Eye (tissue), 1 donor: ENCODE measurements around the gene KLHL8.

Experiments
- DNase-seq: peaks from one replicate; pipeline ENCODE4 v3.0.0-alpha.2; 2015

KLHL8 gene

GRCh38 chr4:87220094-87220822 lies at the start of gene KLHL8:
KLHL8 (minus strand) TSS chr4:87220618; CDS start chr4:87195539, 25,079 bp downstream.
- DNase-seq, result peak; percentile 95

DNA sequence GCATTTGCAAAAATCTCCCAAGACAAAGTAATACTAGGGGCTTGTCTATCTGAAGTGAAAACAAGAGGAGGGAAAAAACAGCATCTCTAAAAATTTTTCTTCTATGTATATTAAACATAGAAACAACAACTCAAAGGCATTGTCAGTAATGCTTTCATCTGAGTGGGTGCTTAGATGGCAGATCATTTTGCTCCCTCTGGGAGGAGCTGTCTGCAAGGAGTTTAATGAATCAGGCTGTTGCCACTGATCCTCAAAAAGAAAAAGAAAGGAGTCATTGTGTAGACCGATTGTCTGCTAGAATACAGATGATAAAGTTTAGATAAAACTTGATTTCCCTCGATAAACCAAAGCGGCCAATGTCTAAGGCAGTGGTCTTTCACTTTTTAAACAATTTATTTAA lies 49.7 kb upstream of the KLHL8 start:
- DNase-seq, result peak; percentile 69

DNA sequence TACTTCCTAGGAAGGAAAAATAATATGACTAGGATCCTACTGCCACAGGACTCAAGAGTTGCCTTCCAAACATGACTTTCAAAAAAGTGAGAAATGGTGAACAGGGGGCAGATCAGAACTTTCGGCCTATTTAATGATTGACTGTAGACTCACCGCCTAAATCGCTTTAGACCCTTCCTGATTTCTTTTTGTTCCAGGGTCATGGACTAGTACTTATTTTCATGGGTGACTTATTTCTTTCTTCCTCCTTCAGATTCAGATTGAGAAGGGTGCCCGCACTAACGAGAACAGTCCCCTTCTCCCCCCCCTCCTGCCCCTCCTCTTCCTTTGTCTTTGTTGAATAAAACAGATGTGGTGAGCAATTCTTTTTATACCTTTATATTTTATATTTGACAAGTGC lies 48.0 kb upstream of the KLHL8 start:
- DNase-seq, result peak; percentile 76

- no peak for DNase-seq
Measured at GRCh38 chr4:87266986-87267385, 46.6 kb upstream of the KLHL8 start.

- no peak for DNase-seq
Measured at GRCh38 chr4:87262886-87263285, 42.5 kb upstream of the KLHL8 start.

- no peak for DNase-seq
Measured at GRCh38 chr4:87260477-87260876, 40.1 kb upstream of the KLHL8 start.

GRCh38 chr4:87258677-87259076 lies 38.3 kb upstream of the KLHL8 start:
- DNase-seq, result no peak

GRCh38 chr4:87257523-87257922 lies 37.1 kb upstream of the KLHL8 start:
- DNase-seq, result no peak

DNA sequence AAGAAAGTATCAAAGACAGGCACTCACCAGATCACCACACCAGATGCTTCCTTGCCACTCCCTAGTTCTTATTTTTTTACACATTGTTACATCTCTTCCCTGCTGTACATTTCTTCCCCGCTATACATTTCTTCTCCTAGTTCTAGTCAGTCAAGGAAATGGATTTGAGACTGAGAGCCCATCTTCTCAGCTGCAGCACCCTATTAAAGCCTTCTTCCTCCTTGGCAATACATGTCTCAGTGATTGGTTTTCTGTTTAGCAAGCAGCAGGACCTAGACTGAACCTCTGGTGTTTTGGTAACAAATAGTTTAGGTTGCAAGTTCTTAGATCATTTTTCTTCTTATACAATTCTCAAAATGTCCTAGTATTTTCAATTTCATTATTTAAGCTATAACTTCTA lies 35.3 kb upstream of the KLHL8 start:
- DNase-seq, result no peak

- peak; percentile 57 for DNase-seq
Measured at GRCh38 chr4:87251106-87251505, 30.7 kb upstream of the KLHL8 start.

DNA sequence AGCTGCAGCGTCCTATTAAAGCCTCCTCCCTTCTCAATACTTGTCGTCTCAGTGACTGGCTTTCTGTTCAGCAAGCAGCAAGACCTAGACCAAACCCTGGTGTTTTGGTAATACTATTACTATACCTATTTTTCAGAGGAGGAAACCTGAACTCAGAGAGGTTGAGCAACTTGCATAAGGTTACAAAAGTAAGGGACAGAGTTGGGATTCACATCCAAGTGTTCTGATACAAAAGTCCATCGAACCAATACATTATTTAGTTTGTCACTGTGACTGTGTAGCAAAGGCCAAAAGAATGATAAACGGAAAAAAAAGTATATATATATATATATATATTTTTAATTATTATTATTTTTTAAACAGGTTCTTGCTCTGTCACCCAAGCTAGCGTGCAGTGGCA lies 29.9 kb upstream of the KLHL8 start:
- no peak for DNase-seq

DNA sequence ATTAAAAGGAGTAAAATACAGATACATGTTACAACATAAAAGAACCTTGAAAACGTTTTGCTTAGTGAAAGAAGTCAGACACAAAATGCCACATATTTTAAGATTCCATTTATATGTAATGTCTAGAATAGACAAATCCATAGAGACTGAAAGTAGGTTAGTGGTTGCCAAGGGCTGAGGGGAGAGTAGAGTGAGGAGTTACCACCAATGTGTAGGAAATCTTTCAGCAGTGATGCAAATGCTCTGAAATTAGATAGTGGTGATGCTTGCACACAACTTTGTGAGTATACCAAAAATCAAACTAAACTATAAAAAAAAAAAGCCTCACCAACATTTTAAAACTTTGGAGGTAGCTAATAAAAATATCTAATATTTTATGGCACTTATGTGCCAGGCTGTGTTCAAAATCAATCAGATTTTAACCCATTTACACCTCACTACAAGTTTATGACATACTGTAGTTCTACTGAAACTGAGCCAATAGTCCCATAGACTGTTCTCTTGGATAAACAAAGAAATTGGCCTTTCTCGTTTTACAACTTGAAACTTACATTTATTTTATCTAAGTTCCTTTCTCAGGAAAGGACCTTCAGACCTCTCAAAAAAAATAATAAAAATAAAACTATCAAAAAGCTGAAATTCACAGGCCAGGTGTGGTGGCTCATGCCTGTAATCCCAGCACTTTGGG lies 29.1 kb upstream of the KLHL8 start:
- no peak for DNase-seq

DNA sequence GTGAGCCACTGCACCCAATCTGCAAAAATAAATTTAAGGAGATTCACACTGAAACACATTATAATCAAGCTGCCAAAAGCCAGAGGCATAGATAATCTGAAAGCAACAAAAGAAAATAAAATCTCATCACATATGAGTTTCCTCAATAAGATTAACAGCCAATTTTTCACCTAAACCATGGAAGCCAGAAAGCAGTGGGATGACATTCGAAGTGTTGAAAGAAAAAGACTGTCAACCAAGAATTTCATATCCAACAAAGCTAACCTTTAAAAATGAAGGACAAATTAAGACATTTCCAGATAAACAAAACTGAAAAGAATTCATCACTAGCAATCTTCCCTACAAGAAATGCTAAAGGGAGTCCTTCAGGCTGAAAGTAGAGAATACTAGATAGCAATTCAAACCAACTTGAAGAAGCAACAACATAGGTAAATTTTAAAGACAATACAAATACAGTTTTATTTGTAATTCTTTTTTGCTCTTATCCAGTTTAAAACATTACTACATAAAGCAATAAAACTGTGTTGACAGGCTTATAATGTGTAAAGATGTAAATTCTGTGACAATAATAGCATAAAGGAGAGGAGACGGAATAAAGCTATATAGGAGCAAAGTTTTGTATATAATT lies 23.1 kb upstream of the KLHL8 start:
- DNase-seq, result no peak

- no peak for DNase-seq
Measured at GRCh38 chr4:87241336-87241735, 20.9 kb upstream of the KLHL8 start.

GRCh38 chr4:87240341-87240740 lies 19.9 kb upstream of the KLHL8 start:
- DNase-seq, result no peak

DNA sequence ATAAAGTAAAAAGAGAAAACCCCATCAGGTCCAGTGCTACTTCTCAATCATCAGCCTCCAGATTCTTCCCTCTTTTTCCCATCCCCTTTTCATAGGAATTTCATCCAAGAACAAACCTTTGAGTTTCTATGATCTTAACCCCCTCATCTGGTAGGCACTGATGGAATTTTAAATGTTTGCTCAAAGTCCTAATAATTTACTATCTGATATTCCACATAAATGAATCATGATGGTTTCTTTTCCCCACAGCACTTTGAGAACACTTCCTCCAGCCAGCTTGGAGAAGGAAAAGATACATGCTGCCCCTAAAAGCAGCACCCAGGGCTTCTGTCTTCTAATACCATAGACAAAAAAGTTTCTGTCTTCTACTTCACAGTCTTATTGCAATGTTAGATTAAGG lies 19.4 kb upstream of the KLHL8 start:
- no peak for DNase-seq

DNA sequence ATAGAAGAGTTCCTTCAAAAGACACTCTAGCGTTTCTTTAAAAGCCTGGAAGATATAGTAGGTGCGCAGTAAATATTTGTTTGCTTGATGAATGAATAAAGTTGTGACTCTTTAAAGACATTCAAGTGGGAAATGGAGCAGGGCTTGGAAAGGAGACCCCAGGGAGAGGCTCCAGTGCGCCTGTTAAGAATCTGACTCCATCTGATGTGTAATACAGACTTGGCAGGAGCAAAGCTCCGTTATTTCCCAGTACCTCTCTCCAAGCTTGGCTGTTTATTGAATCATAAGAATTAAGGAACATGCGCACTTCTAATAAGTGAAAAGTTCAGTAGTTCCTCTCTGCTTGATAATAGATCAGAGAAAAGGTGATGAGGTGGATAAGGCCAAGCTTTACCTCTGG lies 18.8 kb upstream of the KLHL8 start:
- DNase-seq, result no peak

DNA sequence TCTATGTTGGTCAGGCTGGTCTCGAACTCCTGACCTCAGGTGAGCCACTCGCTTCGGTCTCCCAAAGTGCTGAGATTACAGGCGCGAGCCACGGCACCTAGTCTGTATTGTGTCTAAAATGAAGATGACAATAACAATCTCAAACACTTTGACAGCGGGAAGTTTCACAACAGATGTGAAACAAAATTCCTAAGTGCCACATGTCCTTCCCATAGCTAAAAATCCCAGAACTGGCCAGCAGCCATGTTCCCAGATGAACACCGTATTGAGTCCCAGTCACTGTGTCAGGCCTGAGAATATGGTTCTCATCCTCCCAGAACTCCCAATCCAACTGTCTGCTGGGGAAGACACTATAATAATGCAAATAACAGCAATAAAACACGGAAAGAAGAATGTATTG lies 16.4 kb upstream of the KLHL8 start:
- no peak for DNase-seq

DNA sequence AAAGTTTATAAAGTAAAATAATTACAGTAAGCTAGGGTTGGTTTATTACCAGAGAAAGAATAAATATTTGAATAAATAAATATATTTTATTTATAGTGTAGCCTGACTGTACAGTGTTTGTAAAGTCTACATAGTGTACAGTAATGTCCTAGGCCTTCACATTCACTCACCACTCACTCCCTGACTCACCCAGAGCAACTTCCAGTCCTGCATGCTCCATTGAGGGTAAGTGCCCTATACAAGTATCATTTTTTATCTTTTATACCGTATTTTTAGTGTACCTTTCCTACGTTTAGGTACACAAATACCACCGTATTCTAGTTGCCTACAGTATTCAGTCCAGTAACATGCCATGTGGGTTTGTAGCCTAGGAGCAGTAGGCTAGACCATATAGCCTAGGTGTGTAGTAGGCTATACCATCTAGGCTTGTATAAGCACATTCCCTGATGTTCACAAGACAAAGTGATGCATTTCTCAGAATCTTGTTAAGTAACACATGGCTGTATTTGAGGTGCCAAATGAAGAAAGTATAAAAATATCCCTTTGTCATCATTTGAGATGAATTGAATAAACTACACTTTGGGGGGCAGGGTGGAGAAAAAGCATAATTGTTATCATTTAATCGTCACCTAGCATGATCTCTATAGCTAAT lies 14.7 kb upstream of the KLHL8 start:
- no peak for DNase-seq

GRCh38 chr4:87232216-87232615 lies 11.8 kb upstream of the KLHL8 start:
- DNase-seq, result no peak

GRCh38 chr4:87230806-87231205 lies 10.4 kb upstream of the KLHL8 start:
- DNase-seq, result no peak

DNA sequence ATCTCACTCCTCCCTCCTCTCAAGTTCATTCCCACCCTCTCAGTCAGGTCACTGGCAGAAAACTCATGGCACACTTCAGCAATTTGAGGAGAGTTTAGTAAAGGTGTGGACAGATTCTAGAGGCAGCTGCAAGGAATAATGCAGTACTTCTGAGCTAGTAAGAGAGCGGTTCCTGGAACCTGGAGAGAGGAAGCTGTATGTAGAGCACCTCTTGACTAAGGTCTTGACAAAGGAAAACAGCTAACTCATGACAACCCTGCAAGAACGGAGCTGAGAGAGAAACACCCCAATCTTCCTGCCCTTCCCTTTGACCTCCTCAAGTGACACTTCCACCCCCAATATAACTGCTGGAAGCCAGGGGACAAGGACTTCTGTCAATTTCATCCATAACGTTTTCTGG lies 9.6 kb upstream of the KLHL8 start:
- no peak for DNase-seq

DNA sequence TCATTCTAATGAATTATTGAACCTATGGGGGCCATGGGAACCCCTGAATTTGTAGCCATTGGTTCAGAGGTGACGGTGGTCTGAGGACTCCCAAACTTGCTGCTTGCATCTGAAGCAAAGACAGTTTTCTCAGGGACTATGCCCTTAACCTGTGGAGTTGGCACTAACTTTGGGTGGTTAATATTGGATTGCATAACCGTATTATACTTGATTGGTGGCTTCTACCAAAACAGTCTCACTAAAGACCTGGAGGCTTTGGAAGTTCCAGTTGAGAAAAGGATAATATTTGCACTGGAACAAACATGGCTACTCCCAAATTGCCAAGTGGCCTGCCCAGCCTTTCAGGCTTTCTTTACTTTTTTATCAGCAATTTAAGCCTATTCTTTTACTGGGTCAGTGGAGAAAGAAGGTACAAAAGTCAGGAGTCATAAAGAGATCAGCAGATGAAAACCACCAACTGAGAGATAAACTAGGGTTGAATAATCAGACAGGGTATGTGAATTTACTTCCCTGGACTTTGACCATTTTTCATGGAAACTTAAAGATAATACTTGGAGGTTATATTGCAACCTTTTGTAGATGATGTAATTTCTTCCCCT lies 7.9 kb upstream of the KLHL8 start:
- no peak for DNase-seq
